ENCODE results near the gene GADD45B. TPM values are rescaled to one million over a fixed set of nuclear protein-coding genes. Genes with fewer than 3 reads are reported as not detected.
"Not testable (repeated sequence)": the region's sequence is repeated elsewhere in the genome, so short reads cannot be mapped to it uniquely, and the experiment has no call there.

The GADD45B gene
- total RNA-seq, 1 donor from 2014 or later = 39.8 TPM

GRCh38 chr19:2461751-2462634, 13.9 kb upstream of the GADD45B start:
- ATAC-seq (peak; percentile 72), DNase-seq (ENCODE audit: missing footprints) (peak; percentile 79)
- intact Hi-C loops (cut with DNase I) = no loop called here

GRCh38 chr19:2462635-2463421, 13.1 kb upstream of the GADD45B start:
- peak; percentile 80 for ATAC-seq
- intact Hi-C loops (cut with DNase I) = no loop called here
- peak; percentile 89 for DNase-seq (ENCODE audit: missing footprints)

- ATAC-seq; intact Hi-C loops (cut with DNase I); DNase-seq (ENCODE audit: missing footprints): not testable (repeated sequence)
Observed at GRCh38 chr19:2463694-2464093, 12.2 kb upstream of the GADD45B start.

GRCh38 chr19:2464389-2464788, 11.5 kb upstream of the GADD45B start:
- ATAC-seq (no peak), DNase-seq (ENCODE audit: missing footprints) (no peak)
- intact Hi-C loops (cut with DNase I) = no loop called here

GRCh38 chr19:2468596-2468995, 7.3 kb upstream of the GADD45B start:
- intact Hi-C loops (cut with DNase I) = no loop called here
- ATAC-seq (no peak), DNase-seq (ENCODE audit: missing footprints) (no peak)

GRCh38 chr19:2469102-2469914, 6.6 kb upstream of the GADD45B start:
- no peak for ATAC-seq
- intact Hi-C loops (cut with DNase I) = no loop called here
- peak; percentile 27 for DNase-seq (ENCODE audit: missing footprints)

GRCh38 chr19:2469915-2470200, 6.1 kb upstream of the GADD45B start:
- ATAC-seq; intact Hi-C loops (cut with DNase I): not testable (repeated sequence)
- peak; percentile 34 for DNase-seq (ENCODE audit: missing footprints)

GRCh38 chr19:2474232-2475017, 1.5 kb upstream of the GADD45B start:
- ATAC-seq (peak; percentile 69), DNase-seq (ENCODE audit: missing footprints) (peak; percentile 94)
- intact Hi-C loops (cut with DNase I) = loop anchor here (1.0 kb wide), 3 partner anchors 105 to 162 kb away; no protein-coding TSS in a partner anchor

GRCh38 chr19:2475018-2475701, 767 bp upstream of the GADD45B start:
- peak; percentile 80 for DNase-seq (ENCODE audit: missing footprints)
- intact Hi-C loops (cut with DNase I) = loop anchor here (1.0 kb wide), 1 partner anchor 161 kb away; no protein-coding TSS in a partner anchor
- peak; percentile 38 for ATAC-seq

GRCh38 chr19:2476451-2477140, 669 bp downstream of the GADD45B start:
- ATAC-seq (peak; percentile 0), DNase-seq (ENCODE audit: missing footprints) (peak; percentile 77)
- intact Hi-C loops (cut with DNase I) = loop anchor here (1.0 to 2.0 kb wide), 2 partner anchors 18 to 67 kb away; no protein-coding TSS in a partner anchor

- DNase-seq (ENCODE audit: missing footprints) (no peak), ATAC-seq (peak; percentile 3)
- intact Hi-C loops (cut with DNase I) = loop anchor here (1.0 to 2.0 kb wide), 2 partner anchors 18 to 66 kb away; no protein-coding TSS in a partner anchor
Observed at GRCh38 chr19:2477141-2477710, 1.3 kb downstream of the GADD45B start.

- peak; percentile 64 for DNase-seq (ENCODE audit: missing footprints)
- intact Hi-C loops (cut with DNase I) = loop anchor here (1.0 to 2.0 kb wide), 2 partner anchors 17 to 66 kb away; no protein-coding TSS in a partner anchor
- ATAC-seq = no peak
Observed at GRCh38 chr19:2477732-2478191, 1.8 kb downstream of the GADD45B start.

- peak; percentile 85 for DNase-seq (ENCODE audit: missing footprints)
- intact Hi-C loops (cut with DNase I) = no loop called here
- ATAC-seq = peak; percentile 1
Observed at GRCh38 chr19:2478278-2478755, 2.4 kb downstream of the GADD45B start.

GRCh38 chr19:2478756-2479555, 3.0 kb downstream of the GADD45B start:
- peak; percentile 32 for ATAC-seq
- intact Hi-C loops (cut with DNase I) = no loop called here
- DNase-seq (ENCODE audit: missing footprints) = peak; percentile 90

GRCh38 chr19:2479556-2480194, 3.7 kb downstream of the GADD45B start:
- no peak for ATAC-seq
- peak; percentile 62 for DNase-seq (ENCODE audit: missing footprints)
- intact Hi-C loops (cut with DNase I) = no loop called here

Data from Right ventricle myocardium inferior (tissue), 1 donor.